GM18498 (cell line): ENCODE measurements around the gene TNNI3K.

ENCODE experiments used
- ATAC-seq: cut with Tn5 transposase; IDR thresholded peaks from one replicate; pipeline ENCODE4 v1.9.1; 2021; ENCODE audit warnings: mild to moderate bottlenecking, moderate library complexity; ENCODE audit not compliant: unreplicated experiment

TNNI3K gene

DNA sequence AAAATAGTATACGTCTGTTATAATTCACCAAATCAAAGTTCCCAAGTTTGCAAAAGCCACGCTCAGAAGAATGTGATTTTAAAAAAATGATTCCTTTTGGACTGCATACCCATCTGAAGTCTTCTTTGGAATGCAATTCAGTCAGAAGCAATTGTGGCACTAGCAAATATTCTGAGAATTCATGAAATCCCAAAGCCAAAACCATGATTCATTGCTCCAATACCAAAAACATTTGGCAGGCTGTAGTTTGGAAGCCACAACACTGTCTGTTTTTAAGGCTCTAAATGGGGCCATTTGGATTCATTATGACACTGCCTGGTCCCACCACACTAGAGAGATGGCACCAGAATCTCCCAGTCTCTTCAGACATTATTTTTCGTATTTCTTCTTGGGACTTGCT, 299.1 kb downstream of the TNNI3K start:
- no peak for ATAC-seq

DNA sequence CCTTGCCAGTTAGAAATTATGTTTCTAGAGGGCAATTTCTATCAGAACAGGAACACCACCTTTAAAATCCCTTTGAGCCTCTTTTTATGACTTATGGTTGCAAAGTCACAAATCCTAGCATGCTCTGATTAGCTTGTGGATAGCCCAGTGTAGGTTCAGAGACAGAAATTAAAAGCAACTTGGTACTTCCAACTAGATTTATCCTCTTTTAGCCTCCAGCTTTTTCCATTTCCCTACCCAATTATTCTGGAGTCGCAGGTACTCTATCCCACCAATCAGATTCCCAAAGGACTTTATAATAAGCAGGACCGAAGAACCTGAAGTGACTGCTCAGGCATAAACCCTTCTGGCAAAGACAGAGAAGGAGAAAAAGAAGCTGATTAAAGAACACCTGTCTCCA, 310.6 kb downstream of the TNNI3K start:
- ATAC-seq = no peak

DNA sequence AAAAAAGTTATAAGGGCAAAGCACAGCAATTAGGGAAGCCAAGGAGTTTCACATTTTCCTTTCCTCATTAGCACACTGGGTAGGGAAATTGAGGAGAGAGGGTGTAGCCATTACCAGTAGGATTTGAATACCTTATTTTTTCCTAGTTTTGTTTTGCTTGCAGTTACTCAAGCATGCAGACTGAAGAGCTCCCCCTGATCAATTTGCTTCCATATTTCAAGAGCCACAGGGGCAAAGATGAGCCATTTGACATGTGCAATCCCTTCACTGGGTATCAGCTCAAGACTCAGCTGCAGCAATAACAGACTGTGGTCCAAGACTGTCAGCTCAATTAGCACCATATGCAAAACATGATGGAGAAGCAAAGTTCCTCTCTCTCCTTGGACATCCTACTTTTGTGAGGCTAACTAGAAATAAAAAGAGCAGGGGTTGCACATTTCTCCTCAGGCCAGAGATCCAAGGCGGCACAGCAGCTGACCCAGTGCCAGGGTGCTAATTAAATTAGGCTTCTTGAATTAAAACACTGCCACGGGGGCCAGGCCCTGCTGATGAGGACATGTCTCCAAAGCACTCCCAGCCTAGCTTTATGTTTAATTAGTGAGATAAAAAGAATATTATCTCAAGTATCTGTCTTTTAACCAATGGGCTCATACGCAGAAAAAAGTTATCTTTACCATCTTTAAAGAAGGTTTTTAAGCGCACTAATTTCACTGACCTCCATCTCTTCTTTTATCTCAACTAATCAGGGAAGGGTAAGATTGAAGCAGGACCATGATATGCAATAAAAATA, 314.0 kb downstream of the TNNI3K start:
- no peak for ATAC-seq

DNA sequence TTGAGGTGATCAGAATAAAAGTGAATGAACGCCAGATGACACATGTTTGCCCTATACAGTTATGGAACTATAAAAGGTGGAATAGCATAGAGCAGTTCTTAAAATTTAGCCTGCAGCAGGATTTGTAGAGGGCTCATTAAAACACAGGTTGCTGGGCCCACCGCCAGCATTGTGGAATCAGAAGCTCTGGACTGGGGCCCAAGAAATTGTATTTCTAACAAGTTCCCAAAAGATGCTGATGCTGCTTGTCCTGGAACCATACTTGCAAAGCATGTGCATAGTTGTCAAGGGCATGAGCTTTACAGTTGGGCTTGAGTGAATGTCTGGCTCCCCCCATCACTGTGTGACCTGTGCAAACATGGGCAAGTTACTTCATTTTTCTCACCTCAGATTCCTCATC, 314.7 kb downstream of the TNNI3K start:
- ATAC-seq = no peak

DNA sequence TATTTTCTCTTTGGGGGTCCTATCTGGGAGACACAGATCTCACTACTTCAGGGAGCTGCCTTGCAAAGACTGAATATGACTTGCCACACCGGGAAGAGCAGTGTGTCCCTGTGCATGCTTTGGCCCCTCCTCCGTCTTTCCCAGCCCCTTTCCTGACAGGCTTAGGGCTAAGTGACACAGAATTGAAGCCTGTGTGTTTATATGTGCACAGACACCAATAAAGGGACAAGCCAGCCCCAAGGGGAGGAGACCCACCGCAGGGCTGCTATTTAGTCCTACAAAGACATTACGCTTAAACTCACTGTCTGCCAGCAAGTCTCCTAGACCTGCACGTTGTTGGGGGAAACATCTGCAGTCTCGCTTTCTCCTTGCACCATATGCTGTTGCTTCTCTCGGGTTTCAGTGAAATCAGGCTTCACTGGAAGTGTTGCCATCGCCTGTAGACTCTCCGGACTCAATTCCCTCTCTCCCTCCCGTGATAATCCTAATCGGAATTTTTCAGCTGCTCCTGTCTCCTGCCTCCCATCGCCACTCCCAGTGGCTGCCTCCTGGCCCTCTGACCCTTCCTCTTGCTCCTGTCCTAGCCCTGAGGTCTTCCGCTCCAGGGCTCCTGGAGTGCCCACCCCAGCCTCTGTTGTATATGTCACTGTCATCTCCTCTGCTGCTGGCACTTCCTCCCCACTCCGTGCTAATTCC, 335.8 kb downstream of the TNNI3K start:
- no peak for ATAC-seq

DNA sequence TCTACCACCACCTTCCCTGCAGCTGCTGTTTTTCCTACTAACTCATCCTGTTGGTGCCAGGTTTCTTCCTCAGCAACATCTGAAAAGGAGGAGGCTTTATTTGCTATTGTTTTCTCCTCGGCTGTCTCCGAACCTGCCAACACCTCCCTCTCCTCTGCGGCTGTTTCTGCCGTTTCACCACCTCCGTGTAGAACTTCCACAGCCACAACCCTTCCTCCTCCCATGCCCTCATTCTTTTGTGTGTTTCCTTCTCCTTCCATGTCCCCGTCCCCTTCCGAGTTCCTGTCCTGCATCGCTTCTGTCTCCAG, 336.3 kb downstream of the TNNI3K start:
- no peak for ATAC-seq

DNA sequence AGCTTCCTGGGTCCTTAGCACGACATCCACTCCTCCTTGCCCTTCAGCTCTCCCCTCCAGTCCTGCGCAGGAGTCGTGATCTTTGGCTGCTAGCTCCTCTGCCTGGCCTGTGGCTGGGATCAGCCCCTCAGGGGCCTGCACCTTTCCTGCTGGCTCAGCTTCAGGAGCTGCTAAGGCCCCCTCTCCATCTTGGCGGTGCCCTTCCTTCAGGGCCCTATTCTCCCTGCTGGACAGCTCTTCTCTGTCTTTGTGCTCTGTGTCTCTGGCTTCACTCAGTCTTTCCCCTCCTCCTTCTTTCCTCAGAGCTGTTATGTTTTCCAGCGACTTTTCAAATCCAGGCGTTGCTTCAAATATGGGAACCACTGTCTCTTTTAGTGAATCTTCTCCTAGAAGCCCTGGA, 336.7 kb downstream of the TNNI3K start:
- no peak for ATAC-seq

DNA sequence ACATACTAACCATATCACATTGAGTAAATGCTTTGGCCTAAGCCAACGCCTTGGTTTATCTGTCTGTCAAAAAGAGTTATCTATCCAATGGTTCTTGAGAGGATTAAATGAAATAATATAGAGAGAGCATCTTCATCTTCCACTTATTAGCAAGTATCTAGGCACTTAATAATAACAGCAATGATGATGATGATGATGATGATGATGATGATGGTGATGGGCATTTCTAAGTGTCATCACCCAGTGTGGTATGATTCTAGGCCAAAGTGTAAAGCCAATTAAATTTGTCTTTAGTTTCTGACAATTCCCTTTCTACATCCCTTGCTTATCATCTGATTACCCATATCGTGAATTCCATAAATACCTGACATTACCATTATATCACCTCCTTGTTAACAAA, 342.9 kb downstream of the TNNI3K start:
- no peak for ATAC-seq

DNA sequence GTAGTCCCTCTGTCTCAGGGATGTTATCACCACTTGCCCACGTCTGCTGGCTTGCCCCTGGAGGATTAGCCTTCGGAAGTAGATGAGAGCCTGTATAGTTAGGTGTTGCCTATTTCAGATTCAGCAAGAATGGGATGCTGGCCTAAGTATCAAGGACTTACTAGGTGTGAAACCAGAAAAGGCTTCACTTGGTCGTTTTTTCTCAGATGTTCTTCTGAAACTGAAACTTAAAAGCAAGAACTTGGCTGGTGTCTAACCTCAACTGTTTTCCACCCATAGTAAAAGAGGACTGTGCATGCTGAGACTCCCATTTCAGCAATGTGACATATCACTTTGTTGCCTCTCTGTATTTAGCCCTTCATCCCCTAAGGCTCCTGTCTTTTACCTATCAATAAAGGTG, 344.2 kb downstream of the TNNI3K start:
- ATAC-seq = peak; percentile 99

DNA sequence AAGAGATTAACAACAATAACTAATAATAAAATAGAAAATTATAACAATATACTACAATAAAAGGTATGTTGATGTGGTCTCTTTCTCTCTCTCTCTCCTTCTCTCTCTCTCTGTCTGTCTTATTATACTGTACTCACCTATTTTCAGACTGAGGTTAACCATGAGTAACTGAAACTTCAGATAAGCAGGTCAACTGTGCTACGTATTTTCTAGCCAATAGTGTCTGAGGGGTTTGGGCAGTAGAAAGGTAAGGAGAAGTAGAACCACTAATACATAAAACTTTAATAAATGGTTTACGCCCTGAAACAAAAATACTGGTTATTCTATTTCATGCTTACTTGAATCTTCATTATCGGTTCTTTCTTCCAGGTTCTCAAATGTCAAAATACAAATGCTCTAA, 348.2 kb downstream of the TNNI3K start:
- ATAC-seq = peak; percentile 50

DNA sequence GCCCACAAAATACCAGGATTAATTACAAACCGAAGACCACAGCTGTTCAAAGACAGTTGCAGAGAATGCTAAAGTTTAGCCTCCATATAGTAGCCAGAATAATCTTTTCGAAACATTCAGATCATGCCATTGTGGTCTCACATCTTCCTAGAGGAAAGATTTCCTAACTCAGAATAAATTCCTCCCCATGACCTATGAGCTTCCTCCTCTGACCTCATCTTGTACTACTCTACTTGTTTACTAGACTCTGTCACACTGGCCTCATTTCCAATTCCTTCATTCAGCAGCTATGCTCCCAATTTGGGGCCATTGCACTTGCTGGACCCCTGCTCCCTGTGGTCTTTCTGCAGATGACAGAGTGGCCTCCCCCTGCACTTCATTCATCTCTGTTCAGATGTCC, 349.0 kb downstream of the TNNI3K start:
- ATAC-seq = no peak

DNA sequence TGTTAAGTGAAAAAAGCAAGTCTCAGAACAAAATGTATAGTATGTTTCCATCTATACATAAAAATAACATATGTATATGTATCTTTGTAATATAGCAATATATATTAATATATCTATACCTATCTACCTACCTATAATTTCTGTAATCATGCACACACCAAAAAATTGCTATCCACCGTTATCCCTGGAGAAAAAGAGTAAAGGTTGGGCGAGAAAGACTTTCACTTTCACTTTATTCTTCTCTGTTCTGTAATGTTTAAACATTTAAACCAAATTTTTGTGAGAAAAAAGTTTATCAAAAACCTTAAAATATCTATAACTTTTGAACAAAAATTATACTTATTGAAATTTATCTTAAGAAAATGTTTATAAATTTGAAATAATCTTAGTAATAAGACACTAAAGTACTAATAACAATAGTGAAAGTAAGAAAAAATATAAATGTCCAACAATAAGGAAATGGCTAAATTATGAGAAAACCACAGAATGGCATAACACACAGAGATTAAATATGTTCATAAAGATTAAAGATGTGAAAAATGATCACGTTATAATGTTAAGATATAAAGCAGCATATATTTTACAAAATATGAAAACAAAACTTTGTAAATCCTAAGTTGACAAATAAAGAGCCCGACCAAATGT, 351.2 kb downstream of the TNNI3K start:
- ATAC-seq = no peak

DNA sequence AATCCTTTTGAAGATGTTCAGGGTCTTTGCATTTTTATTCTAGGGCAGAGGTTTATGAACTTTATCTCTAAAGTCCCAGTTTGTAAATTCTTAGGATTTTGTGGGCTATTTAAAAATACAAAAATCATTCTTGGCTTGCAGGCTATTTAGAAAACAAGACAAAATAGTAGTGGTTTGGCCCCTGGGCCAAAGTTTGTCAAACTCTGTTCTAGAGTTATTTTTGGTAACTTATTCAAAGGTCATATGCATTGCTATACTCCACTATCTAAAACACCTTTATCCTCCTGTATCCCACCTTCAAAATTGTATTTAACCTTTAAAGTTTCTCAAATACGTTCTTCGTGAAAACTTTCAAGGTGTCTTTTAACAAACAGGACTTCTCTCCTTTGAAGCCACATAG, 352.7 kb downstream of the TNNI3K start:
- no peak for ATAC-seq

DNA sequence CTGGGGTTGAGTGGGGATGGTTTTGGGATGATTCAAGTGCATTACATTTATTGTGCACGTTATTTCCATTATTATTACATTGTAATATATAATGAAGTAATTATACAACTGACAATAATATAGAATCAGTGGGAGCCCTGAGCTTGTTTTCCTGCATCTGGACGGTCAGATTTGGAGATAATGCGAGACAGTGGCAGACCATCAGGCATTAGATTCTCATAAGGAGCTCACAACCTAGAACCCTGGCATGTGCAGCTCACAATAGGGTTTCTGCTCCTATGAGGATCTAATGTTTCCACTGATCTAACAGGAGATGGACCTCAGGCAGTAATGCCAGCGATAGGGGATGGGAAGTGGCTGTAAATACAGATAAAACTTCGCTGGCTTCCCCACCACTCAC, 355.1 kb downstream of the TNNI3K start:
- no peak for ATAC-seq

DNA sequence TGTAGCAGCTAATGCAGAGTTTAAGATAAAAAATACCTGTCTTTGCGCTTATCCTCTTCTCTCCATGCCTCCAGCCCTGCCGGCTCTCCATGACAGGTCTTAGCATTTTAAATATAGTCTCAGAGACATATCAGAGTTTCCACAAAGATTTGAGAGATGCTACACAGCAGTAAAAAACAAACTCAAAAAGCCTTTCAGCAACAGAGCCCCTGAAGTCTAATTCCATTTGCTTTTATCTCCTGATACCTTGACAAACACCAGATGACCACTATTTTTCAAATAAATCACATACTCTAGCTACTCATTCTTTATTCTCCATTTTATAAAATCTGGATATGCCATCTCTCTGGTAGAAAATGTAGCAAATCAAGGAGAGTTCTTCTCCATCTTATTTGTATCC, 356.8 kb downstream of the TNNI3K start:
- ATAC-seq = no peak

DNA sequence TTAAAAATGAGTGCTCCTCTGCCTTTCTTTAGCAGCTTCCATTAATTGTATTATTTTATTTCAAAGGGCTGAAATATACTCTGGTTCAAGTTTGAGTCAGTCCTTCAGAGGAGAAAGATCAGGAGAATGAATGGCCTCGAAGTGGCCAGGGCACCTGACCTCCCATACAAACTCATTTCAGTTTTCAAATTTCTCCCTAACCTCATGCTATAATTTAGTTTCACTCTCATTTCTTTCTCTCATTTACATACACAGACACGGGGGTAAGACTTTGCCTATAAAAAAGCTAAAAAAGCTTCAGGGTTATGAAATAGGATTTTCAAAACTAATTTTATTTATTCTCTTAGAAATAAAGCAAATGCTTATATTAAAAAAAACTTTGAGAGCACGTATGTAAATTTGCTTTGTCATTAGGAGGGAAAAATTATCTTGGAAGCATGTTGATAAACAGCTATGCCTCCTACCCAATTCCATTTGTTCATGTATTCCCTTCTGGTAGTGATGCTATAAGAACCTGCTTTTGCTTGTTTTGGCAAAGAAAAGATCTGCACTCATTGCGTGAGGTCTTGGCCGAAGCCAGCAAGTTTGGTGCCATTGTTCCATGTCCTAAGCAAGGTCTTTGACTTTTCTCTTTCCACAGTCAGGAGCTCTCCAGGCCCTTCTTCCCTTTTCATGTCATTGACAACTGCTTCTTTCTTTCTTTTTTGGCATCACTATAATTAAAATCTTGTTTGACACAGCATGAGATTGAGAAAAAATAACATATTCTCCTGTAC, 357.6 kb downstream of the TNNI3K start:
- peak; percentile 68 for ATAC-seq
